GM12878 (cell line): Measurements from ENCODE around the gene COX15. TPM values are rescaled to one million over a fixed set of nuclear protein-coding genes. Genes with fewer than 3 reads are reported as not detected.

Experiments used
- ATAC-seq: fragments of 200-7000 bp; cut with Tn5 transposase; 3 replicates; pipeline ENCODE4 v1.9.1; 2020; ENCODE audit warnings: mild to moderate bottlenecking, moderate library complexity
- BruUV-seq: library from RNA; stranded (reverse); fragments of 400-500 nt; replicated peaks from 2 replicates; lab custom pipeline; 2021; lab: Mats Ljungman, UMichigan
- CTCF ChIA-PET: fragments of 300-600 bp; sonication (Branson Sonifier 250); formaldehyde crosslinking; extraction: SDS; loops from one replicate; lab custom pipeline; 2021; ENCODE audit warnings: inconsistent platforms; lab: Yijun Ruan, JAX
- POLR2A ChIA-PET: fragments of 350-600 bp; formaldehyde crosslinking; extraction: SDS; loops from one replicate; lab custom pipeline; 2021; ENCODE audit warnings: inconsistent platforms; lab: Charles Lee
- RAD21 ChIA-PET: fragments of 300-600 bp; sonication (Branson Sonifier 250); formaldehyde crosslinking; loops from one replicate; lab custom pipeline; 2023; ENCODE audit warnings: antibody characterized with exemption; ENCODE audit not compliant: unreplicated experiment; lab: Charles Lee
- SMC1A ChIA-PET: fragments of 300-600 bp; sonication (Branson Sonifier 250); formaldehyde crosslinking; loops from one replicate; lab custom pipeline; 2023; ENCODE audit not compliant: unreplicated experiment, uncharacterized antibody; lab: Charles Lee
- DNase-seq: peaks from one replicate; pipeline ENCODE4 v3.0.0-alpha.2; 2011; ENCODE audit warnings: low read depth, low spot score
- FAIRE-seq: peaks from 3 replicates; lab custom pipeline; 2011; peaks lifted over from hg19 to GRCh38; lab: Jason Lieb, UNC
- H2AFZ ChIP-seq: 2 replicates; pipeline ENCODE4 v1.6.0; 2011; ENCODE audit warnings: low read depth, low read length, control low read depth; ENCODE audit not compliant: control insufficient read depth
- H3K27ac ChIP-seq: 2 replicates; pipeline ENCODE4 v1.5.1; 2011; ENCODE audit warnings: control low read depth; ENCODE audit not compliant: control insufficient read depth, insufficient read depth
- H3K27me3 ChIP-seq, 2 experiments: replicated peaks in 1 of 2; 2 replicates each; pipeline versions ENCODE4 v1.6.0 to v1.6.1; 2011; ENCODE audit warnings: low read length in 1 of 2; ENCODE audit not compliant: control insufficient read depth in 2 of 2, insufficient read depth in 2 of 2
- H3K36me3 ChIP-seq, 2 experiments: 2 replicates each; pipeline ENCODE4 v1.5.1; 2011; ENCODE audit warnings: low read length in 1 of 2; ENCODE audit not compliant: control insufficient read depth in 2 of 2, insufficient read depth in 2 of 2
- H3K4me1 ChIP-seq: 2 replicates; pipeline ENCODE4 v1.6.1; 2011; ENCODE audit warnings: mild to moderate bottlenecking, low read length, moderate library complexity, mixed read lengths; ENCODE audit not compliant: control insufficient read depth, insufficient read depth
- H3K4me2 ChIP-seq: 2 replicates; pipeline ENCODE4 v1.6.0; 2011; ENCODE audit warnings: control low read depth; ENCODE audit not compliant: control insufficient read depth, insufficient read depth
- H3K4me3 ChIP-seq: fragments of 200-600 bp; sonication (generic); 2 replicates; pipeline ENCODE4 v1.5.1; 2016
- H3K79me2 ChIP-seq: 2 replicates; pipeline ENCODE4 v1.6.0; 2011; ENCODE audit warnings: low read length; ENCODE audit not compliant: control insufficient read depth, insufficient read depth
- H3K9ac ChIP-seq: 2 replicates; pipeline ENCODE4 v1.8.0; 2011; ENCODE audit warnings: low read length, control low read depth, mixed read lengths; ENCODE audit not compliant: control insufficient read depth, insufficient read depth
- H3K9me3 ChIP-seq: replicated peaks from 3 replicates; pipeline ENCODE4 v1.5.1; 2011; ENCODE audit warnings: mild to moderate bottlenecking, low read length; ENCODE audit not compliant: control insufficient read depth, insufficient read depth
- H4K20me1 ChIP-seq: 2 replicates; pipeline ENCODE4 v1.6.0; 2011; ENCODE audit not compliant: control insufficient read depth, insufficient read depth
- CREB1 ChIP-seq: IDR thresholded peaks from 2 replicates; pipeline ENCODE4 v1.6.1; 2012; ENCODE audit warnings: low read depth, mild to moderate bottlenecking, inconsistent platforms
- FOS ChIP-seq: IDR thresholded peaks from 3 replicates; pipeline ENCODE4 v1.6.1; 2011; ENCODE audit warnings: borderline replicate concordance; ENCODE audit not compliant: insufficient read length; ENCODE audit errors: extremely low read depth
- PAX5 ChIP-seq: IDR thresholded peaks from 2 replicates; pipeline ENCODE4 v1.6.1; 2011; ENCODE audit warnings: low read depth, low read length, borderline replicate concordance
- RB1 ChIP-seq: fragments of 450-650 bp; formaldehyde crosslinking; IDR thresholded peaks from 2 replicates; pipeline ENCODE4 v1.6.1; 2017; ENCODE audit warnings: mild to moderate bottlenecking, borderline replicate concordance
- RFX5 ChIP-seq: IDR thresholded peaks from 2 replicates; pipeline ENCODE4 v1.6.1; 2011; ENCODE audit warnings: low read depth, low read length, improper control_type of control experiment
- SMC3 ChIP-seq: IDR thresholded peaks from 2 replicates; pipeline ENCODE4 v1.6.1; 2011; ENCODE audit warnings: low read length, improper control_type of control experiment, borderline replicate concordance
- SRF ChIP-seq, 2 experiments: IDR thresholded peaks; 2 replicates each; pipeline ENCODE4 v1.6.1; 2011; ENCODE audit warnings: low read depth in 2 of 2, low read length in 2 of 2, mild to moderate bottlenecking in 1 of 2, moderate library complexity in 1 of 2
- TCF7 ChIP-seq: IDR thresholded peaks from 2 replicates; pipeline ENCODE4 v1.6.1; 2014; ENCODE audit warnings: antibody characterized with exemption, borderline replicate concordance
- ZBTB40 ChIP-seq: fragments of 450-650 bp; IDR thresholded peaks from 2 replicates; pipeline ENCODE4 v1.6.1; 2016; ENCODE audit warnings: mild to moderate bottlenecking, moderate library complexity, borderline replicate concordance
- ZSCAN29 ChIP-seq: fragments of 450-650 bp; IDR thresholded peaks from 2 replicates; pipeline ENCODE4 v1.6.1; 2017; ENCODE audit warnings: mild to moderate bottlenecking, moderate library complexity
- WGBS: methylation state at CpG from one replicate; pipeline ENCODE4 v1.1.6; 2016; ENCODE audit warnings: low lambda C conversion rate; ENCODE audit not compliant: insufficient replicate concordance, insufficient coverage; ENCODE audit errors: missing lambda C conversion rate; 5-methylcytosine and 5-hydroxymethylcytosine counted together
- in situ Hi-C: fragments of 300-500 bp; cut with MboI; formaldehyde crosslinking; loops from 9 replicates; pipeline ENCODE4 v1.14.3; 2018; ENCODE audit warnings: mixed read lengths
- intact Hi-C: fragments of 100-400 bp; cut with micrococcal nuclease; formaldehyde crosslinking; loops from one replicate; pipeline ENCODE4 v1.14.2; 2022; ENCODE audit not compliant: unreplicated experiment
- polyA plus RNA-seq, 11 experiments: library from polyadenylated mRNA; depleted of rRNA in 4 of 11; unstranded in 6 of 11; stranded (reverse) in 5 of 11; fragments of >200 nt; fragmentation: Nextera tagmentation in 4 of 11; fragmentation: Illumina TruSeq in 1 of 11; extraction: Ambion mirVana in 4 of 11; extraction: Trizol in 1 of 11; gene quantifications; 1 replicate in 1 of 11; 2 replicates in 10 of 11; pipeline versions ENCODE4 v1.2.1 to v1.2.3, GENCODE V29; 2011 to 2016; ENCODE audit warnings: inconsistent platforms in 2 of 11, missing spikeins in 2 of 11, low read depth in 1 of 11
- total RNA-seq, 4 experiments: library from RNA; depleted of rRNA in 3 of 4; stranded (reverse); fragments of >200 nt in 3 of 4; fragmentation: Illumina TruSeq in 1 of 4; extraction: Trizol in 1 of 4; gene quantifications; 2 replicates each; pipeline versions ENCODE4 v1.2.1 to v1.2.3, GENCODE V29; 2013 to 2021

The COX15 gene
- total and polyA plus RNA-seq, 10 of the 15 experiments (the other 5 are each of a cell fraction or from before 2014, with no cell fraction given) = 30.2 to 50.7 (median 38.3) TPM

GRCh38 chr10:99714446-99714845 lies 17.5 kb downstream of the COX15 start:
- SMC1A ChIA-PET = interaction anchor here (0.7 to 1.0 kb wide), 3 partner anchors 84 to 96 kb away, joined by 3 read pairs; no protein-coding TSS in a partner anchor
- H4K20me1 ChIP-seq = no peaks in the 10 kb centered on the region
- no peak overlapping the region for H3K4me3 ChIP-seq
- H3K9ac ChIP-seq = no peak overlapping the region
- peaks cover 6% of the 10 kb centered on the region; the same call in 1 of the 2 replicates for H3K4me1 ChIP-seq
- in situ Hi-C loops (loop anchor here (5.0 kb wide), 2 partner anchors 87 to 282 kb away; partner anchors contain the start of gene GOT1), intact Hi-C loops (no loop called here)
- no peak overlapping the region for H3K27ac ChIP-seq
- TF ChIP-seq FOS (no peak), ZSCAN29 (no peak), TCF7 (no peak), RB1 (no peak)
- POLR2A ChIA-PET = interaction anchor here (0.7 kb wide), 1 partner anchor 75 kb away, joined by 5 read pairs; no protein-coding TSS in a partner anchor
- no TSS peak for BruUV-seq
- no peak overlapping the region for H3K4me2 ChIP-seq
- peaks cover 0 to 28% of the 10 kb centered on the region in 2 experiments for H3K36me3 ChIP-seq
- ATAC-seq (no peak), FAIRE-seq (no peak), DNase-seq (no peak)
- no peak overlapping the region for H2AFZ ChIP-seq
- H3K9me3 ChIP-seq = no peaks in the 10 kb centered on the region
- CTCF ChIA-PET = interaction anchor here (1.0 to 8.7 kb wide), 3 partner anchors 8 to 153 kb away, joined by 3 to 59 read pairs (median 3); no protein-coding TSS in a partner anchor
- no peaks in the 10 kb centered on the region for H3K79me2 ChIP-seq
- RAD21 ChIA-PET = no interaction called here
- 78% methylated on average over 5 of the region's 5 CpGs for WGBS
- no peaks in the 10 kb centered on the region for H3K27me3 ChIP-seq

- no peak overlapping the region for H3K27ac ChIP-seq
- in situ Hi-C loops (loop anchor here (5.0 kb wide), 2 partner anchors 84 to 279 kb away; partner anchors contain the start of gene GOT1), intact Hi-C loops (loop anchor here (1.0 to 2.0 kb wide), 5 partner anchors 81 to 319 kb away; no protein-coding TSS in a partner anchor)
- FAIRE-seq (peak; percentile 78), DNase-seq (peak; percentile 15), ATAC-seq (peak; percentile 85)
- H3K4me2 ChIP-seq = no peak overlapping the region
- RAD21 ChIA-PET = interaction anchor here (0.6 to 2.6 kb wide), 8 partner anchors 21 to 275 kb away, joined by 3 to 15 read pairs (median 5); partner anchors contain the start of genes COX15, CUTC, ENTPD7 and SLC25A28
- no peak overlapping the region for H3K9ac ChIP-seq
- peaks cover 6% of the 10 kb centered on the region; the same call in 1 of the 2 replicates for H3K4me1 ChIP-seq
- no peaks in the 10 kb centered on the region for H3K27me3 ChIP-seq
- H2AFZ ChIP-seq = no peak overlapping the region
- no TSS peak for BruUV-seq
- CTCF ChIA-PET = interaction anchor here (0.7 to 8.7 kb wide), 14 partner anchors 15 to 278 kb away, joined by 3 to 59 read pairs (median 7); partner anchors contain the start of genes COX15, CUTC, ENTPD7 and SLC25A28
- H3K79me2 ChIP-seq = no peaks in the 10 kb centered on the region
- SMC1A ChIA-PET = interaction anchor here (0.6 to 3.5 kb wide), 15 partner anchors 40 to 275 kb away, joined by 3 to 25 read pairs (median 4); no protein-coding TSS in a partner anchor
- no peaks in the 10 kb centered on the region for H3K9me3 ChIP-seq
- POLR2A ChIA-PET = no interaction called here
- no peaks in the 10 kb centered on the region for H4K20me1 ChIP-seq
- no peak overlapping the region for H3K4me3 ChIP-seq
- H3K36me3 ChIP-seq = peaks cover 0 to 20% of the 10 kb centered on the region in 2 experiments
- TF ChIP-seq PAX5 = no peak
- TF ChIP-seq SMC3 = peak; percentile 54; the same call in 1 of the 2 replicates
- no peak for TF ChIP-seq SRF (IDR thresholded peaks at IDR 0.05; ENCODE audit: low read depth in 2 of 2, low read length in 2 of 2)
- 0 out of 2 replicates have a peak, but pooled peaks have one; percentile 17 for TF ChIP-seq CREB1
- TF ChIP-seq ZBTB40 = no peak
- TF ChIP-seq RFX5 = peak; percentile 85
Measured at GRCh38 chr10:99711129-99711719, 20.7 kb downstream of the COX15 start.
